ENCODE data around the gene PGM1. TPM values are rescaled to one million over a fixed set of nuclear protein-coding genes. Genes with fewer than 3 reads are reported as not detected.

Gene PGM1
- total RNA-seq, result 47.5 and 75.3 TPM in 2 replicates

DNA sequence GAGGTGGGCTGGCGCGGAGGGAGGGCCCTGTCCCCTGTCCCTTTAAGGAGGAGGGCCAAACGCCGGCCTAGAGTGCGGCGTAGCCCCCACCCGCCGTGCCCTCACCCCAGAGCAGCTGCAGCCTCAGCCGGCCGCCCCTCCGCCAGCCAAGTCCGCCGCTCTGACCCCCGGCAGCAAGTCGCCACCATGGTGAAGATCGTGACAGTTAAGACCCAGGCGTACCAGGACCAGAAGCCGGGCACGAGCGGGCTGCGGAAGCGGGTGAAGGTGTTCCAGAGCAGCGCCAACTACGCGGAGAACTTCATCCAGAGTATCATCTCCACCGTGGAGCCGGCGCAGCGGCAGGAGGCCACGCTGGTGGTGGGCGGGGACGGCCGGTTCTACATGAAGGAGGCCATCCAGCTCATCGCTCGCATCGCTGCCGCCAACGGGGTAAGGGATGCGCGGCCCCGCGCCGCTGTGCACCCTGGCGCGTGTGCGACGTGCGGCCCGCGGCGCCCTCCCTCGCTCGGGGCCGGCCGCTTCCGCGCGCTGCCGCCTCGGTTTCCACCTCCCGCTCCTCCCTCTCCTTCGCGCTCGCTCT, at the start of gene PGM1:
Gene PGM1, plus strand, starts transcription at position 109 of the 583 bp plus-strand sequence. Its CDS starts 78 bp downstream, at position 187.

Small RNA genes within 50 kb of the gene (small RNA-seq; reads per million reads assigned to genes)
- not detected for gene RF02105 (ENCODE audit: low replicate concordance)
- gene RF02106 (ENCODE audit: low replicate concordance), result not detected
- not detected for gene RF02107 (ENCODE audit: low replicate concordance)
- not detected for gene RF02108 (ENCODE audit: low replicate concordance)
- not detected for gene RF02109 (ENCODE audit: low replicate concordance)
- not detected for gene RF02110 (ENCODE audit: low replicate concordance)

Other genes with a start within 250 kb of the PGM1 start
- gene ALG6, start 225.8 kb upstream of the PGM1 start, total RNA-seq, result 3.1 and 12.5 TPM in 2 replicates
- 11.4 and 23.2 TPM in 2 replicates for gene ITGB3BP, start 70.2 kb upstream of the PGM1 start, total RNA-seq
- 2.8 and 5.2 TPM in 2 replicates for gene EFCAB7, start 69.9 kb upstream of the PGM1 start, total RNA-seq
- 13.6 and 17.9 TPM in 2 replicates for gene ROR1, start 180.6 kb downstream of the PGM1 start, total RNA-seq

Measured in placental pericyte (primary cell).